RWPE2 (cell line): Measurements from ENCODE around the gene CHST12.
"Not testable (repeated sequence)": the region's sequence is repeated elsewhere in the genome, so short reads cannot be mapped to it uniquely, and the experiment has no call there.

Experiments
- ATAC-seq: fragments of 200-7000 bp; cut with Tn5 transposase; 3 replicates; pipeline ENCODE4 v1.9.1; 2021; ENCODE audit warnings: low read depth
- DNase-seq: peaks from one replicate; pipeline ENCODE4 v3.0.0-alpha.2; 2020; ENCODE audit warnings: low spot score
- H3K27ac ChIP-seq: fragments of 450-650 bp; 2 replicates; pipeline ENCODE4 v1.5.1; 2017; ENCODE audit warnings: mild to moderate bottlenecking; ENCODE audit not compliant: poor library complexity, severe bottlenecking
- H3K27me3 ChIP-seq: fragments of 250-450 bp; sonication (Bioruptor Pico); 2 replicates; pipeline ENCODE4 v1.5.1; 2021; ENCODE audit warnings: mild to moderate bottlenecking, moderate library complexity; ENCODE audit not compliant: insufficient read depth, poor library complexity, severe bottlenecking
- H3K36me3 ChIP-seq: fragments of 250-450 bp; sonication (Bioruptor Pico); 2 replicates; pipeline ENCODE4 v1.5.1; 2020; ENCODE audit warnings: low read depth, mild to moderate bottlenecking, moderate library complexity
- H3K4me1 ChIP-seq: fragments of 250-450 bp; sonication (Bioruptor Pico); 2 replicates; pipeline ENCODE4 v1.5.1; 2021; ENCODE audit warnings: mild to moderate bottlenecking, moderate library complexity; ENCODE audit not compliant: insufficient read depth, poor library complexity, severe bottlenecking
- H3K4me3 ChIP-seq: fragments of 250-450 bp; sonication (Bioruptor Pico); 2 replicates; pipeline ENCODE4 v1.5.1; 2021; ENCODE audit warnings: mild to moderate bottlenecking, moderate library complexity; ENCODE audit not compliant: severe bottlenecking
- H3K9me3 ChIP-seq: fragments of 250-450 bp; sonication (Bioruptor Pico); 2 replicates; pipeline ENCODE4 v1.5.1; 2021; ENCODE audit warnings: mild to moderate bottlenecking, moderate library complexity; ENCODE audit not compliant: severe bottlenecking
- CTCF ChIP-seq: fragments of 450-650 bp; IDR thresholded peaks from one replicate; pipeline ENCODE4 v1.5.1; 2017; ENCODE audit warnings: mild to moderate bottlenecking, moderate library complexity; ENCODE audit not compliant: poor library complexity, severe bottlenecking

The CHST12 gene

GRCh38 chr7:2384354-2385243 lies 18.8 kb upstream of the CHST12 start:
- Histone ChIP-seq H3K4me3 (no peak overlapping the region), H3K27me3 (no peaks in the 10 kb centered on the region), H3K4me1 (no peaks in the 10 kb centered on the region), H3K27ac (no peak overlapping the region), H3K36me3 (peaks cover 26% of the 10 kb centered on the region), H3K9me3 (no peaks in the 10 kb centered on the region)
- peak; percentile 21; the same call in 1 of the 3 replicates for ATAC-seq
- TF ChIP-seq CTCF, result peak; percentile 17
- no peak for DNase-seq

- H3K4me3 ChIP-seq, DNase-seq, H3K4me1 ChIP-seq, ATAC-seq, H3K27me3 ChIP-seq, H3K9me3 ChIP-seq, H3K27ac ChIP-seq: not testable (repeated sequence)
- H3K36me3 ChIP-seq, result peaks cover 11% of the 10 kb centered on the region
Observed at GRCh38 chr7:2386122-2386521, 17.3 kb upstream of the CHST12 start.

DNA sequence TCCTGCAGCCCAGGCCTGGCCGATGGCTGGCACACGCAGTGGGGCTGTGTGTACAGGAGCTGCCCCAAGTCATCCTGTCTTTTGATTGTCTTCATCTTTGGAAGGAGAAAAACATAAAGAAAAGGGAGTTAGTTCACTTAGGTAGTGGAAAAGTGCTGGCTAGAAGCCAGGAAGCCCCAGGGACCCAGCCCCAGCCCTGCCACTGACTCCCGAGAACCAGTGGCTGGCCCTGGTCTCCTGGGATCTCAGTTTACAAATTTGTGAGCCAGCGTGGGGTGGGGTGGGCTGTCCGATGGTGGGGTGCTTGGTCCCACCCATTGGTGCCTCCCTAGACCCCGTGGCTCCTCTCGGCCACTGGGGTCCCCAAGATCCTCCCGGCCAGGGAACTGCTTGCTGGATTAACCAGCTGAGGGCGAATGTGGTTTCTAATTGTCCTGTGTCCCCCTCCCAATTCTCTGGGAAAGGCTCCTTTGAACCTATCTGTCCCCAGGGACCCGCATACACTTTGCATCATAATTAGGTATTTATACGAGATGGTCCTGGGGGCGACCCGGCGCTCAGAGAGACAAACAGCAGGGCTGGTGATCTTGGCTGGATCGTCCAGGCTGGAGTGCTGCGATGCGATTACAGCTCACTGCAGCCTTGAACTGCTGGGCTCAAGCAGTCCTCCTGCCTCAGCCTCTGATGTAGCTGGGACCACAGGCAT lies 16.3 kb upstream of the CHST12 start:
- H3K4me3 ChIP-seq, result no peak overlapping the region
- TF ChIP-seq CTCF, result no peak
- H3K36me3 ChIP-seq, result peaks cover 3% of the 10 kb centered on the region; the same call in 1 of the 2 replicates
- no peaks in the 10 kb centered on the region for H3K27me3 ChIP-seq
- no peaks in the 10 kb centered on the region for H3K9me3 ChIP-seq
- ATAC-seq, result no peak
- no peak overlapping the region for H3K27ac ChIP-seq
- DNase-seq, result no peak
- H3K4me1 ChIP-seq, result no peaks in the 10 kb centered on the region

- no peak for TF ChIP-seq CTCF
- no peaks in the 10 kb centered on the region for H3K27me3 ChIP-seq
- no peak overlapping the region for H3K27ac ChIP-seq
- DNase-seq (no peak), ATAC-seq (no peak; the same call in 2 of the 3 replicates)
- H3K4me3 ChIP-seq, result no peak overlapping the region
- H3K36me3 ChIP-seq, result no peaks in the 10 kb centered on the region
- no peaks in the 10 kb centered on the region for H3K9me3 ChIP-seq
- no peaks in the 10 kb centered on the region for H3K4me1 ChIP-seq
Observed at GRCh38 chr7:2387897-2388636, 15.3 kb upstream of the CHST12 start.

GRCh38 chr7:2388637-2388954 lies 14.8 kb upstream of the CHST12 start:
- ATAC-seq (no peak; the same call in 2 of the 3 replicates), DNase-seq (no peak)
- Histone ChIP-seq H3K4me1 (no peaks in the 10 kb centered on the region), H3K27ac (no peak overlapping the region), H3K36me3 (no peaks in the 10 kb centered on the region), H3K9me3 (no peaks in the 10 kb centered on the region), H3K4me3 (no peak overlapping the region), H3K27me3 (no peaks in the 10 kb centered on the region)
- no peak for TF ChIP-seq CTCF

- not testable (repeated sequence) for DNase-seq, H3K27ac ChIP-seq, H3K36me3 ChIP-seq, H3K4me1 ChIP-seq, H3K9me3 ChIP-seq, H3K27me3 ChIP-seq, ATAC-seq, H3K4me3 ChIP-seq
Observed at GRCh38 chr7:2390020-2390816, 13.2 kb upstream of the CHST12 start.
